Measurements from ENCODE around the gene DNAJC15. TPM values are rescaled to one million over a fixed set of nuclear protein-coding genes. Genes with fewer than 3 reads are reported as not detected.

DNAJC15 gene
- total RNA-seq, 1 experiment from 2014 or later = 10.8 TPM

DNA sequence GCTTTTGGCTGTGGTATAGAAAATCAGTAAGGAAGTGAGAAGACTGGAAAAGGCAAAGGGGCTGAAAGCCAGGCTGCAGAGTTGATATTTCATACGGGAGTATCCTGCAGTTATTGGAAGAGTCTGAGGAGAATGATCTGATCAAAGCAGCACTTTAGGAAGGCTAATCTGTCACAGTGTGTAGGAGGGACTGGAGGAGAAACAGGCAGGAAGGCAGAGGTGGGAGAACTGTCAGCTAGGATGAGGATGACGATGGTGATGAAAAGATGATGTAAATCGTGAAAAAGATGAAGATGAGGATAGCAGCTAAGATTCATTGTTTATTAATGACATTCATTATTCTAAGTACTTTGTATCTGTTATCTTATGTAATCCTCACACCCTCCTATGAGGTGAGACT lies 123.0 kb downstream of the DNAJC15 start:
- intact Hi-C loops (cut with micrococcal nuclease) = no loop called here
- ChIA-PET CTCF (no interaction called here), POLR2A (interaction anchor here (1.8 kb wide), 1 partner anchor 14 kb away, joined by 4 read pairs; no protein-coding TSS in a partner anchor), RAD21 (ENCODE audit: low non-redundant PET in 1 of 2, low total read pairs in 2 of 2, uncharacterized antibody in 2 of 2, unreplicated experiment in 2 of 2) (no interaction called here)
- H3K4me2 ChIP-seq (ENCODE audit: low read length) = no peak overlapping the region
- no peaks in the 10 kb centered on the region for H3K79me2 ChIP-seq (ENCODE audit: insufficient read depth, low read length)
- DNase-seq (ENCODE audit: low read depth, low spot score) = no peak
- TF ChIP-seq, protein P1, sequence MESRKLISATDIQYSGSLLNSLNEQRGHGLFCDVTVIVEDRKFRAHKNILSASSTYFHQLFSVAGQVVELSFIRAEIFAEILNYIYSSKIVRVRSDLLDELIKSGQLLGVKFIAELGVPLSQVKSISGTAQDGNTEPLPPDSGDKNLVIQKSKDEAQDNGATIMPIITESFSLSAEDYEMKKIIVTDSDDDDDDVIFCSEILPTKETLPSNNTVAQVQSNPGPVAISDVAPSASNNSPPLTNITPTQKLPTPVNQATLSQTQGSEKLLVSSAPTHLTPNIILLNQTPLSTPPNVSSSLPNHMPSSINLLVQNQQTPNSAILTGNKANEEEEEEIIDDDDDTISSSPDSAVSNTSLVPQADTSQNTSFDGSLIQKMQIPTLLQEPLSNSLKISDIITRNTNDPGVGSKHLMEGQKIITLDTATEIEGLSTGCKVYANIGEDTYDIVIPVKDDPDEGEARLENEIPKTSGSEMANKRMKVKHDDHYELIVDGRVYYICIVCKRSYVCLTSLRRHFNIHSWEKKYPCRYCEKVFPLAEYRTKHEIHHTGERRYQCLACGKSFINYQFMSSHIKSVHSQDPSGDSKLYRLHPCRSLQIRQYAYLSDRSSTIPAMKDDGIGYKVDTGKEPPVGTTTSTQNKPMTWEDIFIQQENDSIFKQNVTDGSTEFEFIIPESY (IDR thresholded peaks at IDR 0.05; ENCODE audit: extremely low read depth, insufficient replicate concordance, low read length) = no peak
- no peak for TF ChIP-seq CBX3 (IDR thresholded peaks at IDR 0.05; ENCODE audit: low read depth)
- no peak for TF ChIP-seq ZFX (IDR thresholded peaks at IDR 0.05)
- TF ChIP-seq JUND (IDR thresholded peaks at IDR 0.05) = no peak
- ATAC-seq = no peak
- H3K36me3 ChIP-seq (ENCODE audit: control insufficient read depth in 1 of 2, insufficient read depth in 2 of 2, low read length in 2 of 2) = no peaks in the 10 kb centered on the region
- no peak overlapping the region for H3K27ac ChIP-seq (ENCODE audit: low read depth, low read length)
- BruUV-seq (replicated peaks) = no TSS peak
- H3K4me1 ChIP-seq (ENCODE audit: control insufficient read depth in 1 of 2, insufficient read depth in 2 of 2, low read length in 2 of 2) = no peaks in the 10 kb centered on the region
- H3K4me3 ChIP-seq (replicated peaks in 1 of 2; ENCODE audit: low read depth in 1 of 2, low read length in 2 of 2) = no peak overlapping the region
- no peak overlapping the region for H3K9ac ChIP-seq (ENCODE audit: low read length)
- no peaks in the 10 kb centered on the region for H3K9me3 ChIP-seq (ENCODE audit: control insufficient read depth in 1 of 2, insufficient read depth in 1 of 2, low read depth in 1 of 2, low read length in 2 of 2)
- no peaks in the 10 kb centered on the region for H4K20me1 ChIP-seq (ENCODE audit: insufficient read depth)
- no peaks in the 10 kb centered on the region for H3K27me3 ChIP-seq (ENCODE audit: insufficient read depth, low read length)
- no peaks in the 10 kb centered on the region for H3K9me2 ChIP-seq (ENCODE audit: insufficient read depth)
- H2AFZ ChIP-seq (ENCODE audit: low read depth, low read length, poor library complexity, severe bottlenecking) = no peak overlapping the region

DNA sequence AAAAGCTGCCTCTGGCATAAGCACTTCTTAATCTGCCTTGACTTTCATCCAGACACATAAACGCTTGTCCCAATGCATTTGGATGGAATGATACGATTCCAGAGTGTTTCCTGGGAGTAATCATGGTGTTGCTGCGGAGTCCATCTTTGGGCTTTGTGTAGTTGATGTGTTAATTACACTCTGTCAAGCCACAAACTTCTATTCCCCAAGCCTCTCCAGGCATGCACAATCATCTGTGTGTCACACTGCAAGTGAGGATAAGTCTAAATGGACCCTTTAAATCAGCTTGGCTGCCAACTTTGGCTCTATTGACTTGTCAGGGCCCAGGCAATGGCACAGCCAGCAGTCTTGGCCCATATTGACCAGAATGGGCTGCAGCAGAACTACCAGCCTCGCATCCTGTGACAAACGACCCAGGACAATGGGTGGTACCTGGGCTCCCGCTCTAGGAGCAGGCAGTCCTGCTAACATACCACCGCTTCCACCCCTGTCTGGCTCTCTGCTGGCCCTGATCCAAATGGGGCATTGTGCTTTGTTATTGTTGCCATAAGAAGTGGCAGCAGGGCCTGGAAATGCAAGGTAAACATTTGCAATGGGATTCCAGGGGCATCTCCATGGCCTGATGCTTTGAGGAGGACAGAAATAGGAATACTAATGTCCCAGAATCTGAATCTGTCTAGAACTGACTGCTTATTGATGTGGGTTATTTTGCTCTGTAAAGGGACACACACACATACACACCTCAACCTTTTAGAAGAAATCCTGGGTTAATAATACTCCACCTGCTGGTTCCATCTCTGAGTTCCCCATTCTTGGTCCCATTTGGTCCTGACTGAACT lies 127.2 kb downstream of the DNAJC15 start:
- H2AFZ ChIP-seq (ENCODE audit: low read depth, low read length, poor library complexity, severe bottlenecking) = no peak overlapping the region
- BruUV-seq (replicated peaks) = no TSS peak
- H3K4me3 ChIP-seq (replicated peaks in 1 of 2; ENCODE audit: low read depth in 1 of 2, low read length in 2 of 2) = no peak overlapping the region
- no peak overlapping the region for H3K27ac ChIP-seq (ENCODE audit: low read depth, low read length)
- H3K36me3 ChIP-seq (ENCODE audit: control insufficient read depth in 1 of 2, insufficient read depth in 2 of 2, low read length in 2 of 2) = no peaks in the 10 kb centered on the region
- no peak overlapping the region for H3K4me2 ChIP-seq (ENCODE audit: low read length)
- intact Hi-C loops (cut with micrococcal nuclease) = no loop called here
- RAD21 ChIA-PET (ENCODE audit: low non-redundant PET in 1 of 2, low total read pairs in 2 of 2, uncharacterized antibody in 2 of 2, unreplicated experiment in 2 of 2) = no interaction called here
- no peak for DNase-seq (ENCODE audit: low read depth, low spot score)
- H3K4me1 ChIP-seq (ENCODE audit: control insufficient read depth in 1 of 2, insufficient read depth in 2 of 2, low read length in 2 of 2) = peaks cover 9 to 14% of the 10 kb centered on the region in 2 experiments; a peak in 2 of 4 replicates
- POLR2A ChIA-PET = no interaction called here
- H3K79me2 ChIP-seq (ENCODE audit: insufficient read depth, low read length) = no peaks in the 10 kb centered on the region
- CTCF ChIA-PET = no interaction called here
- H3K9ac ChIP-seq (ENCODE audit: low read length) = no peak overlapping the region
- no peaks in the 10 kb centered on the region for H4K20me1 ChIP-seq (ENCODE audit: insufficient read depth)
- H3K9me2 ChIP-seq (ENCODE audit: insufficient read depth) = no peaks in the 10 kb centered on the region
- ATAC-seq = no peak
- no peaks in the 10 kb centered on the region for H3K9me3 ChIP-seq (ENCODE audit: control insufficient read depth in 1 of 2, insufficient read depth in 1 of 2, low read depth in 1 of 2, low read length in 2 of 2)
- H3K27me3 ChIP-seq (ENCODE audit: insufficient read depth, low read length) = no peaks in the 10 kb centered on the region
- TF ChIP-seq ZNF274 (IDR thresholded peaks at IDR 0.05; ENCODE audit: low read depth, low read length) (no peak), TCF7L2 (IDR thresholded peaks at IDR 0.05; ENCODE audit: borderline replicate concordance, extremely low read depth, insufficient read depth, insufficient read length) (no peak), CEBPB (IDR thresholded peaks at IDR 0.05; ENCODE audit: low read depth) (no peak), SRF (IDR thresholded peaks at IDR 0.05; ENCODE audit: low read depth) (no peak), SP1 (IDR thresholded peaks at IDR 0.05; ENCODE audit: low read depth) (no peak), EGR1 (IDR thresholded peaks at IDR 0.05; ENCODE audit: low read depth) (no peak), JUND (IDR thresholded peaks at IDR 0.05) (no peak), ZFX (IDR thresholded peaks at IDR 0.05) (no peak)
- TF ChIP-seq, protein P2, sequence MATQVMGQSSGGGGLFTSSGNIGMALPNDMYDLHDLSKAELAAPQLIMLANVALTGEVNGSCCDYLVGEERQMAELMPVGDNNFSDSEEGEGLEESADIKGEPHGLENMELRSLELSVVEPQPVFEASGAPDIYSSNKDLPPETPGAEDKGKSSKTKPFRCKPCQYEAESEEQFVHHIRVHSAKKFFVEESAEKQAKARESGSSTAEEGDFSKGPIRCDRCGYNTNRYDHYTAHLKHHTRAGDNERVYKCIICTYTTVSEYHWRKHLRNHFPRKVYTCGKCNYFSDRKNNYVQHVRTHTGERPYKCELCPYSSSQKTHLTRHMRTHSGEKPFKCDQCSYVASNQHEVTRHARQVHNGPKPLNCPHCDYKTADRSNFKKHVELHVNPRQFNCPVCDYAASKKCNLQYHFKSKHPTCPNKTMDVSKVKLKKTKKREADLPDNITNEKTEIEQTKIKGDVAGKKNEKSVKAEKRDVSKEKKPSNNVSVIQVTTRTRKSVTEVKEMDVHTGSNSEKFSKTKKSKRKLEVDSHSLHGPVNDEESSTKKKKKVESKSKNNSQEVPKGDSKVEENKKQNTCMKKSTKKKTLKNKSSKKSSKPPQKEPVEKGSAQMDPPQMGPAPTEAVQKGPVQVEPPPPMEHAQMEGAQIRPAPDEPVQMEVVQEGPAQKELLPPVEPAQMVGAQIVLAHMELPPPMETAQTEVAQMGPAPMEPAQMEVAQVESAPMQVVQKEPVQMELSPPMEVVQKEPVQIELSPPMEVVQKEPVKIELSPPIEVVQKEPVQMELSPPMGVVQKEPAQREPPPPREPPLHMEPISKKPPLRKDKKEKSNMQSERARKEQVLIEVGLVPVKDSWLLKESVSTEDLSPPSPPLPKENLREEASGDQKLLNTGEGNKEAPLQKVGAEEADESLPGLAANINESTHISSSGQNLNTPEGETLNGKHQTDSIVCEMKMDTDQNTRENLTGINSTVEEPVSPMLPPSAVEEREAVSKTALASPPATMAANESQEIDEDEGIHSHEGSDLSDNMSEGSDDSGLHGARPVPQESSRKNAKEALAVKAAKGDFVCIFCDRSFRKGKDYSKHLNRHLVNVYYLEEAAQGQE (IDR thresholded peaks at IDR 0.05; ENCODE audit: low read depth) = no peak
- TF ChIP-seq, protein P3, sequence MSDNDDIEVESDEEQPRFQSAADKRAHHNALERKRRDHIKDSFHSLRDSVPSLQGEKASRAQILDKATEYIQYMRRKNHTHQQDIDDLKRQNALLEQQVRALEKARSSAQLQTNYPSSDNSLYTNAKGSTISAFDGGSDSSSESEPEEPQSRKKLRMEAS (IDR thresholded peaks at IDR 0.05) = no peak

Measured in HCT116 (cell line).